GOT3 (cell line): Measurements from ENCODE around the gene MT1G.
A peak's percentile ranks its signal among the peaks of the same experiment; 100 is the strongest.
"Not testable (repeated sequence)": the region's sequence is repeated elsewhere in the genome, so short reads cannot be mapped to it uniquely, and the experiment has no call there.

ENCODE experiments used
- DNase-seq: peaks from one replicate; lab custom pipeline; 2025; ENCODE audit warnings: mixed read lengths; lab: John Stamatoyannopoulos, UW

MT1G gene

GRCh38 chr16:56636616-56637413, 31.1 kb downstream of the MT1G start:
- no peak for DNase-seq

- no peak for DNase-seq
Observed at GRCh38 chr16:56635441-56635967, 32.4 kb downstream of the MT1G start.

GRCh38 chr16:56634715-56635440, 33.0 kb downstream of the MT1G start:
- DNase-seq = no peak

- no peak for DNase-seq
Observed at GRCh38 chr16:56633535-56633934, 34.3 kb downstream of the MT1G start.

- no peak for DNase-seq
Observed at GRCh38 chr16:56632848-56633365, 35.0 kb downstream of the MT1G start.

- no peak for DNase-seq
Observed at GRCh38 chr16:56632156-56632847, 35.6 kb downstream of the MT1G start, which contains the start of gene MT1M. Gene MT1M, plus strand, starts transcription at chr16:56632659. Its CDS starts 73 bp downstream, at chr16:56632732.

- DNase-seq = no peak
Observed at GRCh38 chr16:56631832-56632155, 36.1 kb downstream of the MT1G start.

GRCh38 chr16:56631197-56631596, 36.7 kb downstream of the MT1G start:
- DNase-seq = no peak

GRCh38 chr16:56630134-56630533, 37.7 kb downstream of the MT1G start:
- DNase-seq = no peak

GRCh38 chr16:56629531-56629930, 38.3 kb downstream of the MT1G start:
- no peak for DNase-seq

- no peak for DNase-seq
Observed at GRCh38 chr16:56628486-56629350, 39.1 kb downstream of the MT1G start.

- DNase-seq = no peak
Observed at GRCh38 chr16:56626685-56627084, 41.2 kb downstream of the MT1G start.

GRCh38 chr16:56625943-56626654, 41.8 kb downstream of the MT1G start:
- peak; percentile 65 for DNase-seq

GRCh38 chr16:56625140-56625942, 42.5 kb downstream of the MT1G start, which contains the start of gene MT1E:
Gene MT1E, plus strand, starts transcription at chr16:56625781. Its CDS starts 71 bp downstream, at chr16:56625852.
- peak; percentile 65 for DNase-seq

GRCh38 chr16:56623637-56624036, 44.2 kb downstream of the MT1G start:
- no peak for DNase-seq

GRCh38 chr16:56623184-56623583, 44.7 kb downstream of the MT1G start:
- DNase-seq = not testable (repeated sequence)

- DNase-seq = not testable (repeated sequence)
Observed at GRCh38 chr16:56621665-56622445, 46.0 kb downstream of the MT1G start.

GRCh38 chr16:56620339-56620897, 47.4 kb downstream of the MT1G start:
- DNase-seq = no peak
